Spinal cord (tissue), 10 donors: Measurements from ENCODE around the gene C5orf58. TPM values are rescaled to one million over a fixed set of nuclear protein-coding genes. Genes with fewer than 3 reads are reported as not detected.
"Not testable (repeated sequence)": the region's sequence is repeated elsewhere in the genome, so short reads cannot be mapped to it uniquely, and the experiment has no call there.

Experiments
- DNase-seq, 6 donors: peaks; one replicate each; pipeline versions ENCODE4 v3.0.0 to v3.0.0-alpha.2; 2013 to 2015; ENCODE audit warnings: low spot score in 6 of 6, low read depth in 4 of 6
- H3K27ac ChIP-seq: one replicate; pipeline ENCODE4 v1.5.1; 2013; ENCODE audit warnings: low read depth, low read length, control low read depth
- H3K27me3 ChIP-seq: one replicate; pipeline ENCODE4 v1.6.1; 2013; ENCODE audit warnings: low read length; ENCODE audit not compliant: control insufficient read depth, insufficient read depth
- H3K36me3 ChIP-seq: one replicate; pipeline ENCODE4 v1.6.1; 2013; ENCODE audit warnings: low read length; ENCODE audit not compliant: control insufficient read depth, insufficient read depth
- H3K4me1 ChIP-seq: one replicate; pipeline ENCODE4 v1.6.1; 2013; ENCODE audit warnings: low read length; ENCODE audit not compliant: control insufficient read depth, insufficient read depth
- H3K4me3 ChIP-seq: one replicate; pipeline ENCODE4 v1.5.1; 2013; ENCODE audit warnings: low read depth, low read length, control low read depth
- H3K9me3 ChIP-seq: one replicate; pipeline ENCODE4 v1.6.1; 2013; ENCODE audit warnings: low read length; ENCODE audit not compliant: control insufficient read depth, insufficient read depth
- WGBS: methylation state at CpG from one replicate; pipeline ENCODE4 v1.1.5; 2013; ENCODE audit warnings: missing lambda C conversion rate; ENCODE audit not compliant: insufficient coverage; 5-methylcytosine and 5-hydroxymethylcytosine counted together
- polyA plus RNA-seq, 2 donors: library from polyadenylated mRNA; unstranded; fragments of 120-200 nt; gene quantifications; one replicate each; pipeline ENCODE4 v1.2.1, GENCODE V29; 2013; ENCODE audit not compliant: insufficient read length in 2 of 2
- total RNA-seq, 2 donors: library from RNA; depleted of rRNA in 1 of 2; stranded (reverse); fragments of 120-200 nt in 1 of 2; fragments of >200 nt in 1 of 2; gene quantifications; one replicate each; pipeline versions ENCODE4 v1.2.3 to v1.2.4, GENCODE V29; 2013 to 2014
- donor health status: healthy.

C5orf58 gene
- total and polyA plus RNA-seq, 4 donors, result 1.8 to 2.1 TPM; not detected in 2

DNA sequence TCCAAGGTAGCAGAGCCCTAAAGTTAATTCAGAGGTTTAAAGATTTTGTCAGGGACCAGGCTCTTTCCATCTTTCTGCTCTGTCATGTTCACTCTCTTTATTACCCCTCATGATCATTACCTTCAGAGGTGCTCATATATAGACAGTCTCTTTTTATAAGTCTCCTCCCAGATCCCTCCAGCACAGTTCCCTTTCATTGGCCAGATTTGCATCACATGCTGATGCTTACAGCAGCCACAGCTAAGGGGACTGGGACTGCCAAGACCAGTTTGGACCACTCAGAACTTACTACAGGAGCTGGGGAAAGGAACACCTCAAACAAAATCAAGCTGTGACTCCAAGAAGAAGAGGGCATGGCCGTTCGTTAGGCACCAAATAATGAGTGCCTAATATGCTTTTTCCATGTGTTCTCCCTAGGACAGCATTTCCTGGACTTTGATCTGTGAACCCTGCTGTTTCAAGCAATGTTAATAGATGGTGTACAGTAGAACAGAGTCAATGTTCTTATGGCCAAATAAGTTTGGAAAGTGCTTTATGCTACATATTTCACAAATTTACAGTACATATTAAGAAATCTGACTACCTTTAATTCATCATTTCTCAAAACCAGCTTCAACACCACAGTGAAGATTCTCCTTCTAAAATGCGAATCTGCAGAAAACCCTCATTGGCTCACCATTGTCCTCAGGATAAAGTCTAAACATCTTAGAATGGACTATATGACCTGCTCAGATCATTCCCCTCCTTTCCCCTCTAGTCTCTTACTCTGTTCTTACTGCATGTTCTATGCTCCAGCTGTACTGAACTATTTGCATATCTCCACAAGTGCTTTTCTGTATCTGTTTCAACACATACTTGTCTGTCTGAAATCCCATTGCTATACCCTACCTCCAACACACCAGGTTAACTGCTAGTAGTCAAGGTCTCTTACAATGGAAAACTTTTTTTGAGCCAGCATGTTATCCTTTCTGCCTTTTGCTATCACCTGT is 3.4 kb downstream of the C5orf58 start:
- Histone ChIP-seq H3K4me3 (no peak overlapping the region), H3K36me3 (peaks cover 3% of the 10 kb centered on the region), H3K9me3 (no peaks in the 10 kb centered on the region), H3K4me1 (no peaks in the 10 kb centered on the region), H3K27ac (no peak overlapping the region), H3K27me3 (no peaks in the 10 kb centered on the region)
- WGBS, result 72% methylated on average over 3 of the region's 3 CpGs
- no peak for DNase-seq

DNA sequence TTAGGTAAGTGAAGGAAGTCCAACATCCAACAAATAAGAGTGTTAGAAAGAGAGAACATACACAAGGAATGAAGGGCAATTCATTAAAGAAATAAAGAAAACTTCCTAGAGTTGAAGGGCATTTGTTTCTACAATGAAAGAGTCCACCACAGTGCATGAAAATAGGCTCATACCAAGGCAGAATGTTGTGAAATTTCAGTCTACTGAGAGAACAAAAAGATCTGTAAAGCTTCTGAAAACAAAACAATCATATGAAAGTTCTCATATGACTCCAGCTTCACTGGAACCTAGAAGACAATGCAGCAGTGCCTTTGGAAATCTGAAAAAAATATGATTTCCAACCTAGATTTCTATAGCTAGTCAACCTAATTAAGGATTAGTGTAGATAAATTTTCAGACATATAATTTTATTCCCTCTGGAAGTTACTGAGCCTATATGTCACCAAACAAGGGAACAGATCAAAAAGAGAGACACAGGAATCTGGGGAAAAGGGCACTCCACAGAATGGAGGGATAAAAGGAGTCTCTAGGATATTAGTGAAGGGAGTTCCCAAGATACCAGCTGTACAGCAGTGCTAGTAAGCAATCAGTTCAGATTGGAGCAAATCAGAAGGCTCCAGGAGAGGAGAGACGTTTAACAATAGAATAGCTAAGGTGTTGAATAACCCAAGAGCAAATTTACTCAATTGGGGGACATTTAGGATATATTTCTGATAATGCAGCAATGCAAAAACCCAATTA is 5.8 kb downstream of the C5orf58 start:
- H3K4me1 ChIP-seq, result no peaks in the 10 kb centered on the region
- H3K36me3 ChIP-seq, result no peaks in the 10 kb centered on the region
- H3K4me3 ChIP-seq, result no peak overlapping the region
- no CpG with 5 or more reads among the region's 1 CpG for WGBS
- H3K9me3 ChIP-seq, result no peaks in the 10 kb centered on the region
- H3K27me3 ChIP-seq, result no peaks in the 10 kb centered on the region
- no peak overlapping the region for H3K27ac ChIP-seq
- DNase-seq, result no peak

DNA sequence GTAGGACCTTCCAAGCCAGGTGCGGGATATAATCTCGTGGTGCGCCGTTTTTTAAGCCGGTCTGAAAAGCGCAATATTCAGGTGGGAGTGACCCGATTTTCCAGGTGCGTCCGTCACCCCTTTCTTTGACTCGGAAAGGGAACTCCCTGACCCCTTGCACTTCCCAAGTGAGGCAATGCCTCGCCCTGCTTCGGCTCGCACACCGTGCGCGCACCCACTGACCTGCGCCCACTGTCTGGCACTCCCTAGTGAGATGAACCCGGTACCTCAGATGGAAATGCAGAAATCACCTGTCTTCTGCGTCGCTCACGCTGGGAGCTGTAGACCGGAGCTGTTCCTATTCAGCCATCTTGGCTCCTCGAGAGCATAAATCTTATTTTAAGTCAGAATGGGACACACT is 12.7 kb downstream of the C5orf58 start:
- H3K36me3 ChIP-seq, H3K4me1 ChIP-seq, H3K4me3 ChIP-seq, H3K27ac ChIP-seq, DNase-seq, H3K9me3 ChIP-seq, H3K27me3 ChIP-seq: not testable (repeated sequence)
- WGBS, result no CpG with 5 or more reads among the region's 23 CpGs

DNA sequence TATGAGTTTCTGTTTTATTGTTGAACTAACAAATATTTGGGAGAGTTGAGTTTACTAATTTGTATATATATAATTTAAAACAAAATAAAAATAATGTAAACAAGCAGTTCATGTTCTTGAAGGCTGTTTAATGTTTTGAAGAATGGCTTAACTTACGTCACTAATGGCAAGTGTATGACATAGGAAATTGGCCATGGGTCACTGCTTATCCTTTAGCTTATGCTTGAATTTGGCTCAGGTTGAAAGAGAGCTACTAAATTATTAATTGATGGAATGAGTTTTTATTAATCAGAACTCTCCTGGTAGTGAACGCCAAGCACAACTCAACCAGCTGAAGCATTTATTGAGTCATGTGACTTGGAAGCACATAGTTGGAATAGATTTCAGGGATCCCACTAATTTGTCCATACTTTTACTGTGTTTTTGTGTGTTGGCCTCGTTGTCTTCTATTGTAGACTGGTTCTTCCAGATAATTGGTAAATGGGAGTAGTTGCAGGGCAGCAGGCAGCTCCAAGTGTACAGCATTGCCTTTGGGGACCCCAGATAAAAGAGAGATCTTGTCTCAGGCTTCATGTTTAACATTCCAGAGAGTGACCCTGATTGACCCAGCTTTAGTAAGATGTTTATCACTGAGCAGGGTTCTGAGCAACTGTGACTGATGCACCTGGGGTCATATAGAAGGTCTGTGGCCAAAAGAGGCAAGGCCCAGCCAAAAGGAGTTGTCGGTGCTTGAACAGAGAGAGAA is 13.5 kb downstream of the C5orf58 start:
- Histone ChIP-seq H3K4me3 (no peak overlapping the region), H3K4me1 (no peaks in the 10 kb centered on the region), H3K36me3 (no peaks in the 10 kb centered on the region), H3K27me3 (no peaks in the 10 kb centered on the region), H3K9me3 (no peaks in the 10 kb centered on the region), H3K27ac (no peak overlapping the region)
- WGBS, result 88% methylated on average over 2 of the region's 4 CpGs
- no peak for DNase-seq

DNA sequence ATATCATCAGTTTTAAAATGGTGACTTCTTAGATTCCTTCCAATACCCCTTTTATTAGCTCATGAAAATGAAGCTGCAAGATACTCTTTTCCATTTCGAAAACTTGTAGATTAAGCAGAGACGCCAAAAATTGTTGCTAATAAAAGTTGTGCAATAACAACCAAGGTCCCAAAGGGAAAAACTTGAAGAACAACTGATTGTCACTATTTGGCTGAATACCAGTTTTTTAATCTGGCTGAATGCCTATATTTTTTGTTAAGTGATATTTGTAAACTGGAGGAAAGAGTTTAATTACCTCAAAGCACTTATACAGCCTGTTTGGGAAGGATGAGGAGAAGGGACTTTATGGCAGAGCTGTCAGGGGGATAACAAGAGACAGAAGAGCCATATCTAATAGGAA is 14.6 kb downstream of the C5orf58 start:
- Histone ChIP-seq H3K27me3 (no peaks in the 10 kb centered on the region), H3K9me3 (no peaks in the 10 kb centered on the region), H3K4me3 (no peak overlapping the region), H3K4me1 (no peaks in the 10 kb centered on the region), H3K36me3 (no peaks in the 10 kb centered on the region), H3K27ac (no peak overlapping the region)
- DNase-seq, result no peak
- WGBS, result 80% methylated on average over 1 of the region's 2 CpGs

DNA sequence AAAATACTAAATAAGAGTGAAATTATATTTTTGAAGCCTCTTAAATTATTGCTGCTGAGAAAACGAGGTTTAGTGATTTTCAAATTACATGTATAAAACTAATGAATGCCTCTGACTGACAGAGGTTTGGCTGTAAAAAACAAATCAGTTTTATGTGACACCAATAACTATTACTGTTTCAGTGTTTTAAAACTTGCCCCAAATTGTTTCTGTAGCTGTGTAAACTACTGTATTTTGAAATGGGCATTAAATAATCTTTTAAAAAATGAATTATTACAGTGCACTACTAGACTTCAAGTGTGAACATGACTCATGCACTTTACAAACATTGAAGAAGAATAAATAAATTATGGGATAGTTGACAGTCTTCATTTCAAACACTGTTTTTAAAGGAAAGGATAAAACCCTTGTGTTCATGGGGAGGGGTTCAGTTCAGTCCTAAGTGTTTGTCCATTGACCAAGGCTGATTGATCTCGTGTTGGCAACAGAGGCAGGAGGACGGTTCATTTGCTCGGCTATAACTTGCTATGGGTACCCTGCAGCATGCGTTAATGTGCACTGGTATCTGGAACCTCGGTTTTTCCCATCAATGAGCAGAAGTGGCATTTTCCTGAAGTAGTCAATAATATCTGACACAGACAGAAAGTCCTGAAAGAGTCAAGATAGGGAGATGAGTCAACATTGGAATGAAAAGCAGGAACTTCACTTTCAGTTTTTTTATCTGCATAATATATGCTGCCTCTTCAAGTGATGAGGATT is 15.6 kb downstream of the C5orf58 start:
- no peaks in the 10 kb centered on the region for H3K27me3 ChIP-seq
- 62% methylated on average over 4 of the region's 6 CpGs for WGBS
- H3K27ac ChIP-seq, result no peak overlapping the region
- no peak for DNase-seq
- no peaks in the 10 kb centered on the region for H3K9me3 ChIP-seq
- H3K36me3 ChIP-seq, result no peaks in the 10 kb centered on the region
- no peak overlapping the region for H3K4me3 ChIP-seq
- no peaks in the 10 kb centered on the region for H3K4me1 ChIP-seq

DNA sequence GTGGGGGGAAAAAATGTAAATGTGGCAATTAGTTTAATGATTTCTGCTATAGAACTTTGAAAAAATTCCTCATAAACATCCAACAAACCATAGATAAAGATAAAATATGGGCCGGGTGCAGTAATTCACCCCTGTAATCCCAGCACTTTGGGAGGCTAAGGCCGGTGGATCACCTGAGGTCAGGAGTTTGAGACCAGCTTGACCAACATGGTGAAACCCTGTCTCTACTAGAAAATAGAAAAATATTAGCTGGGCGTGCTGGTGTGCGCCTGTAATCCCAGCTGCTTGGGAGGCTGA is 16.1 kb downstream of the C5orf58 start:
- not testable (repeated sequence) for H3K9me3 ChIP-seq, H3K27me3 ChIP-seq, DNase-seq, H3K4me1 ChIP-seq, H3K4me3 ChIP-seq, H3K27ac ChIP-seq, H3K36me3 ChIP-seq
- no CpG with 5 or more reads among the region's 4 CpGs for WGBS

DNA sequence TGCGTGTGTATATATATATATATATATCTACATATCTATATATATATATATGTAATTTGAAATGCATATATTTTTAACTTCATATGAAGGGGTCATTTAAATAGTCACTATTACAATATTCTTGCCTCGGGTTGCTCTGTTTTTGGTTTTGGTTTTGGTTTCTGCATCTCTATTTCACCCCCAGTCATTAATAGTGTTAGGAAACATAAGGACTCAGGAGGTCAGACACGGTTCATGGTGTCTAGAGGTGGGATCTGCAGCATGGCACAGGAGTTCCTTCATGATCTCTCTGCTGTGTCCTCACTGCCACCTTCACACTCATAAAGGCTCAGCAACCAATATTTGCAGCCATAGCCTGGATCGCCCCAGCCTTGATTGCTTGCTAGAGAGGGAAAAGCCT is 16.6 kb downstream of the C5orf58 start:
- WGBS, result no CpG with 5 or more reads among the region's 4 CpGs
- no peak overlapping the region for H3K4me3 ChIP-seq
- H3K27me3 ChIP-seq, result no peaks in the 10 kb centered on the region
- no peaks in the 10 kb centered on the region for H3K4me1 ChIP-seq
- DNase-seq, result no peak
- no peak overlapping the region for H3K27ac ChIP-seq
- no peaks in the 10 kb centered on the region for H3K36me3 ChIP-seq
- H3K9me3 ChIP-seq, result no peaks in the 10 kb centered on the region

DNA sequence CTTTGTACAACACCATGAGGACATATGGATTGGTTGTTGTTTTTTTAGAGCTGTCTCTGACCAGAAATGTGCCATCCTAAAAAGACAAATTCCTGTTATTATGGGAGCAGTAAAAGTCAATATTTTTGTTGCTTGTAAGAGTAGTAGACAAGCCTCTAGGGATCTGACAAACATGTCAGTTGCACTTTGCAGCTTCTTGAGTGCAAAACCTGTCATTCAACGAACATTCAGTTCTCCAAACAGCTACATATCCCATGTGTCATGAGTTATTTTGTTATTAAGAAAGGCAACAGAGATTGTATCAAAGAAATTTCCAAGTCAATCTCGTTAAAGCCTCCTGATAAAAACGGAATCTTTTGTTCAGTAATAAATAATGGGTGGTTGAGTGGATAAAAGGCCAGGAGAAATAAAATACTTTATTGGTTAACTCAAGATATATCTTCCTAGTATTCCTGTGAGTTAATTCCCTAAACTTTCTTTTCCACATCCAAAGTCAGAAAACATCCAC is 18.1 kb downstream of the C5orf58 start:
- no CpG with 5 or more reads among the region's 3 CpGs for WGBS

More for the DNA sequence above, 18.1 kb downstream of the C5orf58 start:
- H3K4me1 ChIP-seq, result no peaks in the 10 kb centered on the region
- no peak overlapping the region for H3K4me3 ChIP-seq
- no peaks in the 10 kb centered on the region for H3K27me3 ChIP-seq
- H3K27ac ChIP-seq, result no peak overlapping the region
- H3K36me3 ChIP-seq, result no peaks in the 10 kb centered on the region
- no peaks in the 10 kb centered on the region for H3K9me3 ChIP-seq
- no peak for DNase-seq
